ENCODE data around the gene TEAD4. TPM values are rescaled to one million over a fixed set of nuclear protein-coding genes. Genes with fewer than 3 reads are reported as not detected.

Gene TEAD4
- polyA plus RNA-seq, 3 donors, result 18.5 to 24.6 (median 19.3) TPM

DNA sequence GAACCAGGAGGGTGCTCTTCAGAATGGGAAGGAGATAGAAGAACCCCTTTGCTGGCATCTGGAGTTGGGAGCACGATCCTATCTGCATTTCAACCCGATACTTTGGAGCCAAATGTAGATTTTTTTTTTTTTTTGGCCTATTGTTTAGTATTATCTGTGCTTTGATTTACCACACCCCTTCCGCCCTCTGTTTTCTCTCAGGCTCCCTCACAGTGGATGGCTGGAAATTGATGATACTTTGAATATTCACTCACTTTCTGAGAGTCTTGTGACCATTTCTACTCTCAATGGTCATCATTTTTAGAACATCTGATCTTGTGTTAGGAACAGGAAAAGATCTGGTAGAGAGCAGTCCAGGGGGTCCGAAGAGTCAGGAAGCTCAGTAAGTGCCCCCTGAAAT is 127.0 kb downstream of the TEAD4 start:
- no peak for DNase-seq (ENCODE audit: extremely low read depth in 1 of 11, low read depth in 9 of 11, low spot score in 4 of 11)

DNA sequence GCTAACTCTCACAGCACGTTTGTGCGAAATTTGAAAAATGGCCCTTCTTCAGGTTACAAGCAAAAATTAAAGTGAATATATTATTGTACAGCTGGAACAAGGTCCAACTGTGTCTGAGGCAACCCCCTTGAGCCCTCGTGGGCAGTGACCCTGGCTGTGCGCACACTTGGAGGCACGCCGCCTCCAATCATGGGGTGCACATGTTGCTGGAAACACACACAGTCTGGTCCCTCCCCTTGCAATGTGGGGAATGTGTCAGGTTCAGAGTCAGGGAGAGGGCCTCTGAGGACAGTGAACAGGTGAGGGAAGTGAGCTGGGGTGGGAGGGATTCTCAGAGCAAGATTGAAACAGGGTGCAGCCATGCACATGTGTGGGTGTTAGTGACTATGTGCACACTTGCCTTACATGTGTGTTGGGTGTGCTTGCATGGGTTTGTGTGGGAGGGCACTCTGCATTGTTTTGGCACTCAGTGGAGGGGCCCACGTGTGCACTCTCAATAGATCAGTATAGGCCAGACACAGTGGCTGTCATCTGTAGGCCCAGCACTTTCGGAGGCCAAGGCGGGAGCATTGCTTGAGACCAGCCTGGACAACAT is 127.6 kb downstream of the TEAD4 start:
- DNase-seq (ENCODE audit: extremely low read depth in 1 of 11, low read depth in 9 of 11, low spot score in 4 of 11), result no peak

GRCh38 chr12:3087758-3088650 is 128.8 kb downstream of the TEAD4 start:
- DNase-seq (ENCODE audit: extremely low read depth in 1 of 11, low read depth in 9 of 11, low spot score in 4 of 11), result no peak

DNA sequence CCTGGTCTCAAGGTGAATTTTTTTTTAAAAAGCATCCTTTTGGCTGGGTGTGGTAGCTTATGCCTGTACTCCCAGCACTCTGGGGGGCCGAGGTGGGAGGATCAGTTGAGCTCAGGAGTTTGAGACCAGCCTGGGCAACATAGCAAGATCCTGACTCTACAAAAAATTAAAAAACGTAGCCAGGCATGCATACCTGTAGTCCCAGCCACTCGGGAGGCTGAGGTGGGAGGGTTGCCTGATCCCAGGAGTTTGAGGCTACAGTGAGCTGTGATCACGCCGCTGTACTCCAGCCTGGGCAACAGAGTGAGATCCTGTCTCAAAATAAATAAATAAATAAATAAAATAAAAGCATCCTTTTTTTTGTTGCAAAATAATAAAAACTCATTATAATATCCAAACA is 130.4 kb downstream of the TEAD4 start:
- DNase-seq (ENCODE audit: extremely low read depth in 1 of 11, low read depth in 9 of 11, low spot score in 4 of 11), result no peak

Other genes with a start within 250 kb of the TEAD4 start
- gene FKBP4, start 164.4 kb upstream of the TEAD4 start, polyA plus RNA-seq (ENCODE audit: insufficient read length in 3 of 3), result 100 to 1,000 TPM; 118 to 137 (median 130) TPM
- gene ITFG2, start 146.7 kb upstream of the TEAD4 start, polyA plus RNA-seq (ENCODE audit: insufficient read length in 3 of 3), result 10 to 100 TPM; 62.0 to 85.5 (median 67.0) TPM
- 10 to 100 TPM; 29.5 to 31.1 (median 30.5) TPM for gene NRIP2, start 124.4 kb upstream of the TEAD4 start, polyA plus RNA-seq (ENCODE audit: insufficient read length in 3 of 3)
- gene TEX52, start 102.4 kb upstream of the TEAD4 start, polyA plus RNA-seq (ENCODE audit: insufficient read length in 3 of 3), result 1 to 10 TPM in 1 of 3 donors, under 1 TPM in 2; 0.70 to 2.6 (median 0.89) TPM
- gene FOXM1, start 82.2 kb upstream of the TEAD4 start, polyA plus RNA-seq (ENCODE audit: insufficient read length in 3 of 3), result 10 to 100 TPM; 26.6 to 37.2 (median 35.1) TPM
- gene RHNO1, start 82.2 kb upstream of the TEAD4 start, polyA plus RNA-seq (ENCODE audit: insufficient read length in 3 of 3), result 10 to 100 TPM; 41.7 to 45.0 (median 44.3) TPM
- 10 to 100 TPM; 32.5 to 35.4 (median 32.7) TPM for gene TULP3, start 68.5 kb upstream of the TEAD4 start, polyA plus RNA-seq (ENCODE audit: insufficient read length in 3 of 3)
- gene TSPAN9, start 118.0 kb downstream of the TEAD4 start, polyA plus RNA-seq (ENCODE audit: insufficient read length in 3 of 3), result 10 to 100 TPM; 78.2 to 90.6 (median 83.2) TPM

Data from renal cortex interstitium (tissue), 11 donors.